Endothelial cell of umbilical vein (primary cell): ENCODE results near the gene MEX3C. TPM values are rescaled to one million over a fixed set of nuclear protein-coding genes. Genes with fewer than 3 reads are reported as not detected.

Experiments used
- BruUV-seq: library from RNA; stranded (reverse); fragments of 400-500 nt; replicated peaks from 2 replicates; lab custom pipeline; 2021; lab: Mats Ljungman, UMichigan
- CTCF ChIA-PET: fragments of 300-600, 350-600 bp; sonication (Branson Sonifier 250); formaldehyde crosslinking; loops from one replicate; lab custom pipeline; 2021; ENCODE audit warnings: antibody characterized with exemption, inconsistent platforms; lab: Charles Lee
- POLR2A ChIA-PET: fragments of 300-600, 350-600 bp; sonication (Branson Sonifier 250); formaldehyde crosslinking; loops from one replicate; lab custom pipeline; 2021; ENCODE audit warnings: antibody characterized with exemption, inconsistent platforms; lab: Charles Lee
- DNase-seq: peaks from one replicate; pipeline ENCODE4 v3.0.0-alpha.2; 2011; ENCODE audit warnings: low read depth, low spot score
- FAIRE-seq: peaks from 2 replicates; lab custom pipeline; 2011; peaks lifted over from hg19 to GRCh38; lab: Jason Lieb, UNC
- H2AFZ ChIP-seq: 2 replicates; pipeline ENCODE4 v1.6.0; 2012; ENCODE audit warnings: low read depth, low read length, control low read depth, inconsistent platforms
- H3K27ac ChIP-seq: 2 replicates; pipeline ENCODE4 v1.5.1; 2011; ENCODE audit warnings: low read depth, mild to moderate bottlenecking, control low read depth, low read length, moderate library complexity; ENCODE audit not compliant: insufficient read depth
- H3K27me3 ChIP-seq, 2 experiments: 2 replicates each; pipeline versions ENCODE4 v1.6.0 to v1.6.1; 2011; ENCODE audit warnings: low read length in 2 of 2, mixed read lengths in 1 of 2; ENCODE audit not compliant: control insufficient read depth in 2 of 2, insufficient read depth in 2 of 2
- H3K36me3 ChIP-seq, 2 experiments: 2 replicates in 1 of 2; 3 replicates in 1 of 2; pipeline ENCODE4 v1.5.1; 2011; ENCODE audit warnings: low read length in 2 of 2, mild to moderate bottlenecking in 1 of 2, moderate library complexity in 1 of 2; ENCODE audit not compliant: control insufficient read depth in 2 of 2, insufficient read depth in 2 of 2; ENCODE audit errors: extremely low read depth in 1 of 2
- H3K4me1 ChIP-seq: 3 replicates; pipeline ENCODE4 v1.5.1; 2011; ENCODE audit warnings: mild to moderate bottlenecking, low read length; ENCODE audit not compliant: control insufficient read depth, insufficient read depth; ENCODE audit errors: extremely low read depth
- H3K4me2 ChIP-seq: 2 replicates; pipeline ENCODE4 v1.6.1; 2011; ENCODE audit warnings: low read length, control low read depth, mixed read lengths; ENCODE audit not compliant: insufficient read depth
- H3K4me3 ChIP-seq, 3 experiments: fragments of 200-600 bp in 1 of 3; sonication (generic), shearing (Covaris generic) in 1 of 3; replicated peaks in 1 of 3; 2 replicates each; pipeline ENCODE4 v1.5.1; 2011 to 2016; ENCODE audit warnings: control low read depth in 3 of 3, low read length in 3 of 3, mild to moderate bottlenecking in 2 of 3, inconsistent platforms in 1 of 3, low read depth in 1 of 3, moderate library complexity in 1 of 3; ENCODE audit not compliant: insufficient read depth in 1 of 3
- H3K79me2 ChIP-seq: 2 replicates; pipeline ENCODE4 v1.6.0; 2012; ENCODE audit warnings: low read length, inconsistent platforms; ENCODE audit not compliant: control insufficient read depth, insufficient read depth
- H3K9ac ChIP-seq: replicated peaks from 2 replicates; pipeline ENCODE3; 2011; ENCODE audit warnings: low read length, control low read depth; ENCODE audit not compliant: insufficient read depth; ENCODE audit errors: extremely low read depth
- H3K9me1 ChIP-seq: replicated peaks from 3 replicates; pipeline ENCODE4 v1.6.0; 2011; ENCODE audit warnings: mild to moderate bottlenecking, low read length; ENCODE audit not compliant: control insufficient read depth, insufficient read depth; ENCODE audit errors: extremely low read depth
- H3K9me3 ChIP-seq: replicated peaks from 2 replicates; pipeline ENCODE4 v1.5.1; 2012; ENCODE audit warnings: low read length, inconsistent platforms; ENCODE audit not compliant: control insufficient read depth, insufficient read depth
- H4K20me1 ChIP-seq: replicated peaks from 2 replicates; pipeline ENCODE3; 2011; ENCODE audit warnings: mild to moderate bottlenecking, low read length; ENCODE audit not compliant: control insufficient read depth, insufficient read depth; ENCODE audit errors: extremely low read depth
- EZH2 ChIP-seq: IDR thresholded peaks from 2 replicates; pipeline ENCODE4 v1.6.1; 2012; ENCODE audit warnings: borderline replicate concordance, low read depth, mild to moderate bottlenecking, moderate library complexity, low read length, inconsistent platforms; ENCODE audit not compliant: severe bottlenecking
- JUN ChIP-seq: IDR thresholded peaks from 2 replicates; pipeline ENCODE4 v1.6.1; 2011; ENCODE audit warnings: borderline replicate concordance, low read depth; ENCODE audit not compliant: insufficient read length, insufficient read depth
- MYC ChIP-seq: IDR thresholded peaks from one replicate; pipeline ENCODE4 v1.6.1; 2011; ENCODE audit warnings: mild to moderate bottlenecking, low read depth, low read length
- POLR2A ChIP-seq: IDR thresholded peaks from 2 replicates; pipeline ENCODE4 v1.6.1; 2012; ENCODE audit warnings: low read depth, mild to moderate bottlenecking, control low read depth, low read length
- POLR2AphosphoS5 ChIP-seq: IDR thresholded peaks from 2 replicates; pipeline ENCODE4 v1.6.1; 2012; ENCODE audit warnings: low read depth, mild to moderate bottlenecking, control low read depth, low read length, moderate library complexity; ENCODE audit not compliant: insufficient read depth
- dilution Hi-C: fragments of 300-500 bp; cut with MboI; formaldehyde crosslinking; loops from one replicate; pipeline ENCODE4 v1.15.0; 2019; ENCODE audit warnings: low sequenced_read_pairs; ENCODE audit not compliant: extremely low pct_ligation_motif_present
- intact Hi-C: fragments of 100-400 bp; cut with micrococcal nuclease; formaldehyde crosslinking; loops from one replicate; pipeline ENCODE4 v1.10.0; 2022
- polyA plus RNA-seq, 4 experiments: library from polyadenylated mRNA; depleted of rRNA in 3 of 4; stranded (reverse) in 3 of 4; unstranded in 1 of 4; fragments of >200 nt; gene quantifications; 2 replicates each; pipeline versions ENCODE4 v1.2.1 to v1.2.3, GENCODE V29; 2011 to 2012; ENCODE audit warnings: missing spikeins in 1 of 4
- total RNA-seq: library from RNA; stranded (reverse); gene quantifications from 2 replicates; pipeline ENCODE4 v1.2.3, GENCODE V29; 2021
- TF ChIP-seq, protein P1 (sequence below): IDR thresholded peaks from 2 replicates; pipeline ENCODE4 v1.6.1; 2011; ENCODE audit not compliant: insufficient read depth, insufficient read length
- TF ChIP-seq, protein P2 (sequence below), 2 donors: IDR thresholded peaks; 1 replicate in 1 of 2; 2 replicates in 1 of 2; pipeline ENCODE4 v1.5.1; 2011; ENCODE audit warnings: low read length in 2 of 2, mild to moderate bottlenecking in 2 of 2, moderate library complexity in 2 of 2, control low read depth in 1 of 2, inconsistent platforms in 1 of 2, low read depth in 1 of 2; ENCODE audit not compliant: insufficient read depth in 1 of 2; ENCODE audit errors: extremely low read depth in 1 of 2

The MEX3C gene
- total and polyA plus RNA-seq, 2 donors (not counting 3 experiments of a cell fraction or from before 2014, with no cell fraction given): 23.4 to 45.7 TPM

DNA sequence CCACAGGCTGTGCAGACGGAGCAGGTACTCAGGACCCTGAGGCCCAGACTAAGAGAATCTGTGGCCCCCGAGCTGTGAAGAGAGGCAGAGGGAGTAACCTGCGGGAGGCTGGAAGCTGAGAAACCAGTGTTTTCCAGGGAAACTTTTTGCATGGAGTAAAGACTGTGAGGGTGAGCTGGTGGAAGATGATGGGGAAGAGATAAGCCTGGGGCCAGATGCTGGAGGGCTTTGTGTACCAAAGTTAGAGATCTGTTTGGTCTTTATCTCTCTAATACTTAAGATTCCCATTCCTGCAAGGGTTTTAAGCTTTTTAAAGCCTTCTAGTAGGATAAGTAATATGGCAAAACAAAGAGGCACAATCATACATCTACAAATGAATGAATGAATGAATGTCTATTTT is 43.7 kb upstream of the MEX3C start:
- H3K4me3 ChIP-seq: no peak overlapping the region
- H3K4me1 ChIP-seq: no peaks in the 10 kb centered on the region
- H3K27me3 ChIP-seq: no peaks in the 10 kb centered on the region
- no peaks in the 10 kb centered on the region for H3K9me1 ChIP-seq
- TF ChIP-seq POLR2A: no peak
- TF ChIP-seq EZH2: no peak
- TF ChIP-seq MYC: no peak
- TF ChIP-seq POLR2AphosphoS5: no peak
- no peak for TF ChIP-seq JUN
- TF ChIP-seq, protein P1, sequence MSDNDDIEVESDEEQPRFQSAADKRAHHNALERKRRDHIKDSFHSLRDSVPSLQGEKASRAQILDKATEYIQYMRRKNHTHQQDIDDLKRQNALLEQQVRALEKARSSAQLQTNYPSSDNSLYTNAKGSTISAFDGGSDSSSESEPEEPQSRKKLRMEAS: no peak
- TF ChIP-seq, protein P2, sequence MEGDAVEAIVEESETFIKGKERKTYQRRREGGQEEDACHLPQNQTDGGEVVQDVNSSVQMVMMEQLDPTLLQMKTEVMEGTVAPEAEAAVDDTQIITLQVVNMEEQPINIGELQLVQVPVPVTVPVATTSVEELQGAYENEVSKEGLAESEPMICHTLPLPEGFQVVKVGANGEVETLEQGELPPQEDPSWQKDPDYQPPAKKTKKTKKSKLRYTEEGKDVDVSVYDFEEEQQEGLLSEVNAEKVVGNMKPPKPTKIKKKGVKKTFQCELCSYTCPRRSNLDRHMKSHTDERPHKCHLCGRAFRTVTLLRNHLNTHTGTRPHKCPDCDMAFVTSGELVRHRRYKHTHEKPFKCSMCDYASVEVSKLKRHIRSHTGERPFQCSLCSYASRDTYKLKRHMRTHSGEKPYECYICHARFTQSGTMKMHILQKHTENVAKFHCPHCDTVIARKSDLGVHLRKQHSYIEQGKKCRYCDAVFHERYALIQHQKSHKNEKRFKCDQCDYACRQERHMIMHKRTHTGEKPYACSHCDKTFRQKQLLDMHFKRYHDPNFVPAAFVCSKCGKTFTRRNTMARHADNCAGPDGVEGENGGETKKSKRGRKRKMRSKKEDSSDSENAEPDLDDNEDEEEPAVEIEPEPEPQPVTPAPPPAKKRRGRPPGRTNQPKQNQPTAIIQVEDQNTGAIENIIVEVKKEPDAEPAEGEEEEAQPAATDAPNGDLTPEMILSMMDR (IDR thresholded peaks at IDR 0.05; ENCODE audit: extremely low read depth in 1 of 2, insufficient read depth in 1 of 2, low read depth in 1 of 2, low read length in 2 of 2): no peak
- no peaks in the 10 kb centered on the region for H3K36me3 ChIP-seq
- no peak overlapping the region for H3K9ac ChIP-seq
- ChIA-PET POLR2A (no interaction called here), CTCF (no interaction called here)
- H3K4me2 ChIP-seq: no peak overlapping the region
- no peaks in the 10 kb centered on the region for H3K9me3 ChIP-seq
- intact Hi-C loops (no loop called here), dilution Hi-C loops (no loop called here)
- no TSS peak for BruUV-seq
- no peak overlapping the region for H3K27ac ChIP-seq
- no peak for FAIRE-seq
- H4K20me1 ChIP-seq: no peaks in the 10 kb centered on the region
- no peak overlapping the region for H2AFZ ChIP-seq
- H3K79me2 ChIP-seq: no peaks in the 10 kb centered on the region
- DNase-seq: no peak
